Trophoblast cell (in vitro differentiated cells and primary cell): ENCODE results near the gene FOXR1. TPM values are rescaled to one million over a fixed set of nuclear protein-coding genes. Genes with fewer than 3 reads are reported as not detected.

ENCODE experiments used
- DNase-seq, 2 donors: peaks; one replicate each; pipeline ENCODE4 v3.0.0-alpha.2; 2016
- H2AFZ ChIP-seq: 2 replicates; pipeline ENCODE4 v1.6.1; 2013; ENCODE audit warnings: low read length, moderate library complexity, mild to moderate bottlenecking; ENCODE audit not compliant: insufficient read depth, poor library complexity
- H2AK5ac ChIP-seq: 2 replicates; pipeline ENCODE4 v1.6.1; 2013; ENCODE audit warnings: mild to moderate bottlenecking, low read length
- H2BK120ac ChIP-seq: 2 replicates; pipeline ENCODE4 v1.6.1; 2013; ENCODE audit warnings: low read length, mild to moderate bottlenecking, moderate library complexity; ENCODE audit not compliant: insufficient read depth, poor library complexity
- H2BK12ac ChIP-seq: 2 replicates; pipeline ENCODE4 v1.6.1; 2013; ENCODE audit warnings: mild to moderate bottlenecking, low read length, moderate library complexity
- H2BK5ac ChIP-seq: 2 replicates; pipeline ENCODE4 v1.6.1; 2013; ENCODE audit warnings: low read length, low read depth, moderate library complexity, mild to moderate bottlenecking; ENCODE audit not compliant: poor library complexity
- H3K14ac ChIP-seq: 2 replicates; pipeline ENCODE4 v1.6.1; 2013; ENCODE audit warnings: mild to moderate bottlenecking, low read length
- H3K18ac ChIP-seq: 2 replicates; pipeline ENCODE4 v1.6.1; 2013; ENCODE audit warnings: mild to moderate bottlenecking, low read length
- H3K23ac ChIP-seq: 2 replicates; pipeline ENCODE4 v1.6.1; 2013; ENCODE audit warnings: low read length
- H3K27ac ChIP-seq: 2 replicates; pipeline ENCODE4 v1.5.1; 2013; ENCODE audit warnings: low read depth, mild to moderate bottlenecking, inconsistent platforms, low read length, moderate library complexity
- H3K27me3 ChIP-seq: 2 replicates; pipeline ENCODE4 v1.6.1; 2013; ENCODE audit warnings: inconsistent platforms, mild to moderate bottlenecking, low read length, moderate library complexity; ENCODE audit not compliant: insufficient read depth
- H3K36me3 ChIP-seq, 2 experiments: 1 replicate in 1 of 2; 2 replicates in 1 of 2; pipeline ENCODE4 v1.6.1; 2013; ENCODE audit warnings: low read length in 2 of 2, mild to moderate bottlenecking in 2 of 2, moderate library complexity in 1 of 2; ENCODE audit not compliant: insufficient read depth in 2 of 2, control insufficient read depth in 1 of 2
- H3K4ac ChIP-seq: 2 replicates; pipeline ENCODE4 v1.6.1; 2013; ENCODE audit warnings: low read depth, mild to moderate bottlenecking, low read length, moderate library complexity
- H3K4me1 ChIP-seq, 2 experiments: 1 replicate in 1 of 2; 2 replicates in 1 of 2; pipeline ENCODE4 v1.6.1; 2013; ENCODE audit warnings: low read length in 2 of 2, mild to moderate bottlenecking in 2 of 2, moderate library complexity in 1 of 2; ENCODE audit not compliant: insufficient read depth in 2 of 2, control insufficient read depth in 1 of 2
- H3K4me2 ChIP-seq: 2 replicates; pipeline ENCODE4 v1.6.1; 2013; ENCODE audit warnings: inconsistent platforms, mild to moderate bottlenecking, low read length, moderate library complexity
- H3K4me3 ChIP-seq: 2 replicates; pipeline ENCODE4 v1.5.1; 2013; ENCODE audit warnings: mild to moderate bottlenecking, low read depth, low read length, inconsistent platforms
- H3K79me1 ChIP-seq: one replicate; pipeline ENCODE4 v1.6.1; 2013; ENCODE audit warnings: low read length
- H3K79me2 ChIP-seq: 2 replicates; pipeline ENCODE4 v1.6.1; 2013; ENCODE audit warnings: low read length, mild to moderate bottlenecking; ENCODE audit not compliant: control insufficient read depth, insufficient read depth, poor library complexity
- H3K9ac ChIP-seq: 2 replicates; pipeline ENCODE4 v1.6.1; 2013; ENCODE audit warnings: mild to moderate bottlenecking, low read length
- H3K9me3 ChIP-seq: 2 replicates; pipeline ENCODE4 v1.6.1; 2013; ENCODE audit warnings: low read depth, mild to moderate bottlenecking, control low read depth, inconsistent platforms, low read length; ENCODE audit not compliant: insufficient read depth
- H4K12ac ChIP-seq: 2 replicates; pipeline ENCODE4 v1.6.1; 2013; ENCODE audit warnings: low read depth, mild to moderate bottlenecking, low read length, moderate library complexity
- H4K8ac ChIP-seq: 2 replicates; pipeline ENCODE4 v1.6.1; 2013; ENCODE audit warnings: low read depth, mild to moderate bottlenecking, low read length, moderate library complexity
- H4K91ac ChIP-seq: one replicate; pipeline ENCODE4 v1.6.1; 2013; ENCODE audit warnings: low read depth, mild to moderate bottlenecking, low read length, moderate library complexity
- WGBS: extraction: QIAGEN DNeasy Blood & Tissue Kit; methylation state at CpG from one replicate; pipeline ENCODE4 v1.1.7; 2013; ENCODE audit warnings: missing lambda C conversion rate; ENCODE audit not compliant: insufficient read length, insufficient coverage; ENCODE audit errors: extremely low coverage; 5-methylcytosine and 5-hydroxymethylcytosine counted together
- polyA plus RNA-seq: library from polyadenylated mRNA; stranded (reverse); fragments of 200-250 nt; gene quantifications from 2 replicates; pipeline ENCODE4 v1.2.3, GENCODE V29; 2013

The FOXR1 gene, protein sequence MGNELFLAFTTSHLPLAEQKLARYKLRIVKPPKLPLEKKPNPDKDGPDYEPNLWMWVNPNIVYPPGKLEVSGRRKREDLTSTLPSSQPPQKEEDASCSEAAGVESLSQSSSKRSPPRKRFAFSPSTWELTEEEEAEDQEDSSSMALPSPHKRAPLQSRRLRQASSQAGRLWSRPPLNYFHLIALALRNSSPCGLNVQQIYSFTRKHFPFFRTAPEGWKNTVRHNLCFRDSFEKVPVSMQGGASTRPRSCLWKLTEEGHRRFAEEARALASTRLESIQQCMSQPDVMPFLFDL
- polyA plus RNA-seq, result not detected in 2 replicates

DNA sequence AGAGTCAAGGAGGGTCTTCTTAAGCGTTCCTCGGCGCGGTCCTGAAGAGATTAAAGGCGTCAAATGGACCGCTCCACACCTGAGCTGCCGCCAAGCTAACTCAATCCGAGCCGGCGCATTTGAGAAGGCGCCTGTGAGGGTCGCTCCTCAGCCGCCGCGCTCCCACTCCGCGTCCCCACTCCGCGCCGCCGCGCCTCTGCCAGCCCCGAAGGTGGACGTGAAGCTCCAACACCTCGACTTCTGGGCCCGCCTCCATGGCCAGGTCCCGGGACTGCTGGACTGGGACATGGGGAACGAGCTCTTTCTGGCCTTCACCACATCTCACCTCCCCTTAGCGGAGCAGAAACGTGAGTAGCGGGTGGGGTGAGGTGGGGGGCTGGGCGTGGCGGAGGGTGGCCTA lies at the start of gene FOXR1:
Gene FOXR1 (plus strand): TSS at position 116 of the 400 bp plus-strand sequence. CDS start 171 bp downstream, at position 287.
- H4K8ac ChIP-seq, result no peak within 1 kb of the TSS
- no peak within 1 kb of the TSS for H3K4me3 ChIP-seq
- DNase-seq, result no peak
- no peak within 1 kb of the TSS for H3K27ac ChIP-seq
- no peaks in the 10 kb centered on the region for H3K36me3 ChIP-seq
- H3K4me2 ChIP-seq, result no peak within 1 kb of the TSS
- no peak within 1 kb of the TSS for H4K12ac ChIP-seq
- H3K79me2 ChIP-seq, result no peaks in the 10 kb centered on the region
- no peaks in the 10 kb centered on the region for H3K4me1 ChIP-seq
- no peak within 1 kb of the TSS for H2BK5ac ChIP-seq
- H4K91ac ChIP-seq, result no peak within 1 kb of the TSS
- no peak within 1 kb of the TSS for H2AFZ ChIP-seq
- H2BK12ac ChIP-seq, result no peak within 1 kb of the TSS
- no peaks in the 10 kb centered on the region for H3K79me1 ChIP-seq
- WGBS, result no CpG with 5 or more reads among the region's 33 CpGs
- H3K18ac ChIP-seq, result no peak within 1 kb of the TSS
- H3K9ac ChIP-seq, result no peak within 1 kb of the TSS
- H3K27me3 ChIP-seq, result no peaks in the 10 kb centered on the region
- H3K14ac ChIP-seq, result no peak within 1 kb of the TSS
- H2AK5ac ChIP-seq, result no peak within 1 kb of the TSS
- no peak within 1 kb of the TSS for H2BK120ac ChIP-seq
- peaks cover 2% of the 10 kb centered on the region for H3K9me3 ChIP-seq
- no peak within 1 kb of the TSS for H3K4ac ChIP-seq
- no peak within 1 kb of the TSS for H3K23ac ChIP-seq

DNA sequence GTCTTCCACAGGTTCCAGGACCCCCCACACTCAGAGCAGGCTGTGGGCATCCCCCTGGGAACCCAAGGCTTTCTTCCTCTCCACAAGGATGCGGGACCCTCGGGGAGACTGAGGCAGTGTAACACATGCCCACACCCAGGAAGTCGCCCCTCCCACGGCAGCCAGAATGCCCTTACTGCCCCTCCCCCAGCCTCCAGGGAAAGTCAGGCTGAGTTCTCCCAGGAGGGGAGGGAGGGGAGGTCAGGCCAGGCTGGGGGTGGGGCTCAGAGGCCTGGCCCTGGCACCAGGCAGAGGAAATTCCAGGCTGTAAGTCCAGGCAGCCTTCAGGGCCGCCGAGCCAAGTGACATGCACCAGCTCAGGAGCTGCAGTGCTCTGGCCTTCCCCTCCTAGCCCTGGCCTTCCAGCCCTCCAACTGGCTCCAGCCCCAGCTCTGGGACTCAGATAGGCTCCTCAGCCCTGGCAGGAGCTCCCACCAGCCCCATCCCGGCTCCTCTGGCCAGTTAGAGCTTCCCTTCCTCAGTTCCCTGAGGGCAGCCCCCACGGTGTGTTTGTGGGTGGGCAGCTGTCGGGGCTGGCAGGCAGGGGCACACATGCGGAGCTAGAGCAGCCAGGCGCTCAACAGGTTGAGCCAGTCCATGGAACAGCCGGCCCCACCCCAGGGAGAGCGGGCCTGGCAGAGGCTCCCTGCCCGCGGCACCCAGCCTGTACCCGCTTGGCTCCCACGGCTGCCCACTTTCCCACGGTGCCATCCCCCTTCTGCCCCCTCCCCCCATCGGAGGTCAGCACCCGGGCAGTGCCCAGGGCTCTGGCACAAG lies 49.4 kb upstream of the FOXR1 start:
- no peaks in the 10 kb centered on the region for H3K27me3 ChIP-seq
- peak; percentile 79 to 88 for DNase-seq
- peak overlapping the region; percentile 19 for H3K9ac ChIP-seq
- H4K8ac ChIP-seq, result peak overlapping the region; percentile 81
- H3K18ac ChIP-seq, result peak overlapping the region; percentile 96
- H3K23ac ChIP-seq, result no peak overlapping the region
- peak overlapping the region; percentile 98 for H2AK5ac ChIP-seq
- peak overlapping the region; percentile 12 for H2AFZ ChIP-seq
- peak overlapping the region; percentile 20 for H3K4me3 ChIP-seq
- H3K27ac ChIP-seq, result peak overlapping the region; percentile 99
- H4K12ac ChIP-seq, result peak overlapping the region; percentile 48
- peak overlapping the region; percentile 95 for H2BK12ac ChIP-seq
- no CpG with 5 or more reads among the region's 20 CpGs for WGBS
- H4K91ac ChIP-seq, result peak overlapping the region; percentile 98
- peaks cover 52 to 64% of the 10 kb centered on the region in 2 experiments for H3K4me1 ChIP-seq
- H3K14ac ChIP-seq, result peak overlapping the region; percentile 94
- H3K79me1 ChIP-seq, result peaks cover 74% of the 10 kb centered on the region
- peaks cover 61% of the 10 kb centered on the region for H3K79me2 ChIP-seq
- peaks cover 2 to 8% of the 10 kb centered on the region in 2 experiments for H3K36me3 ChIP-seq
- peak overlapping the region; percentile 97 for H2BK5ac ChIP-seq
- peak overlapping the region; percentile 99 for H3K4ac ChIP-seq
- no peaks in the 10 kb centered on the region for H3K9me3 ChIP-seq
- H3K4me2 ChIP-seq, result peak overlapping the region; percentile 90
- peak overlapping the region; percentile 96 for H2BK120ac ChIP-seq

DNA sequence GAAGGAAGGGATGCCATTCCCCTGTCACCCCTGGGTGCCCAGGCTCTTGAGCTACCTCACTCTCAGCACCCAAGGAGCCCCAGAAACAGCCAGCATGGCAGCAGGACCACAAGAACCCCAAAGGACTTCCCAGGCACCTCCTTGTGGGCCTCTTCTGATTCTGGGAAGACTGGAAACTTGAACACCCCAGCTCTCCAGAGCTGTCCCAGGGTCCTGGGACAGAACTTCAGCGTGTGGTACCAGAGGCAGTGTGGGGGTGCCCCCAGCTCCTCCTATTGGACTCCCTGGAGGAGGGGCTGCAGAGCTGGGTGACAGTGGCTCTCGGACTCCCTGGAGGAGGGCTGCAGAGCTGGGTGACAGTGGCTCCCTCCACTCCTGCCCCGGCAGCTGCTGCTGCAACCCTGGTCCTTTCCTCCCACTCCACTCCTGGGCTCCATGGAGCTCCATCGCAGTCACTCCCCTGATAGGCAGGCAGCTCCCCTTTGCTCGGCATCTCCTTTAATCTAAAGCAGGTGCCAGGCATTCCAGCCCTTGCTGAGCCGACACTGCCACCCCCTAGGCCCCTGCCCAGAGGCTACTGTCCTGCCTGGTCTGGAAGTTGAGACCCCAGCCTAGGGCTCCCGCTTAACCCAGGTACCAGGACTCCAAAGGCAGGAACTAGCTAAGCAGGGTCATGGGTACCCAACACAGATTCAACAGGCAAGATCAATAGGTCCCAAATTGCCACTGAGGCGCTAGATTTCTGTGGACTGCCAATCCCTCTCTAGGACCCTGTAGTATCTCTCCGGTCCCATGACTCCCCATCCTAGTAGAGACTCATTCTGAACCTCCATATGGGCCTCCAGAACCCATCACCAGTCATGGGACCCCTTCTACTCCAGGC lies 48.6 kb upstream of the FOXR1 start:
- Histone ChIP-seq H3K4me2 (peak overlapping the region; percentile 90), H3K9me3 (no peaks in the 10 kb centered on the region), H2BK12ac (peak overlapping the region; percentile 58), H4K8ac (peak overlapping the region; percentile 30), H3K18ac (peak overlapping the region; percentile 88), H3K4ac (peak overlapping the region; percentile 99), H3K4me1 (peaks cover 46 to 59% of the 10 kb centered on the region in 2 experiments), H3K14ac (peak overlapping the region; percentile 80), H3K36me3 (peaks cover 2 to 5% of the 10 kb centered on the region in 2 experiments), H3K79me1 (peaks cover 68% of the 10 kb centered on the region), H3K27ac (peak overlapping the region; percentile 99), H3K79me2 (peaks cover 57% of the 10 kb centered on the region), H3K4me3 (peak overlapping the region; percentile 99), H2BK5ac (peak overlapping the region; percentile 63), H3K23ac (no peak overlapping the region), H3K9ac (no peak overlapping the region), H3K27me3 (no peaks in the 10 kb centered on the region), H2AK5ac (peak overlapping the region; percentile 83), H2AFZ (peak overlapping the region; percentile 12), H4K12ac (no peak overlapping the region), H4K91ac (peak overlapping the region; percentile 78), H2BK120ac (peak overlapping the region; percentile 77)
- WGBS, result no CpG with 5 or more reads among the region's 9 CpGs
- DNase-seq, result no peak
